ENCODE measurements around the gene RPS6KA5. TPM values are rescaled to one million over a fixed set of nuclear protein-coding genes. Genes with fewer than 3 reads are reported as not detected.

The RPS6KA5 gene
- total RNA-seq, 1 donor from 2014 or later: 0.65 TPM

DNA sequence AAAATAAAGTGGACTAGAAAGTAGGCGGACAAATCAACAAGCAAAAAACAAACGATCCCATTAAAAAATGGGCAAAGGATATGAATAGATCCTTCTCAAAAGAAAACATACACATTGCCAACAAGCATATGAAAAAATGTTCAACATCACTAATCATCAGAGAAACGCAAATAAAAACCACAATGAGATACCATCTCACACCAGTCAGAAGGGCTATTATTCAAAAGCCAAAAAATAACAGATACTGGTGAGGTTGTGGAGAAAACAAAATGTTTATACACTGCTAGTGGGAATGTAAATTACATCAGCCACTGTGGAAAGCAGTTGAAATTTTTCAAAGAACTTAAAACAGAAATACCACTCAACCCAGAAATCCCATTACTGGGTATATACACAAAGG is 70.3 kb downstream of the RPS6KA5 start:
- DNase-seq (ENCODE audit: low spot score): no peak
- H3K4me1 Mint-ChIP-seq (ENCODE audit: low read depth): no peaks in the 10 kb centered on the region

GRCh38 chr14:90987140-90987539 is 73.3 kb downstream of the RPS6KA5 start:
- TF ChIP-seq CTCF (IDR thresholded peaks at IDR 0.05): no peak
- Mint-ChIP-seq H3K4me3 (ENCODE audit: unreplicated experiment) (no peak overlapping the region), H3K36me3 (ENCODE audit: low read depth) (no peaks in the 10 kb centered on the region), H3K4me1 (ENCODE audit: low read depth) (no peaks in the 10 kb centered on the region), H3K27ac (ENCODE audit: unreplicated experiment) (no peak overlapping the region), H3K27me3 (ENCODE audit: low read depth) (no peaks in the 10 kb centered on the region), H3K9me3 (ENCODE audit: low read depth) (no peaks in the 10 kb centered on the region)
- no peak for DNase-seq (ENCODE audit: low spot score)

More for the DNA sequence above, 70.3 kb downstream of the RPS6KA5 start:
- Mint-ChIP-seq H3K27me3 (ENCODE audit: low read depth) (no peaks in the 10 kb centered on the region), H3K9me3 (ENCODE audit: low read depth) (peaks cover 6% of the 10 kb centered on the region), H3K27ac (ENCODE audit: unreplicated experiment) (no peak overlapping the region), H3K36me3 (ENCODE audit: low read depth) (no peaks in the 10 kb centered on the region), H3K4me3 (ENCODE audit: unreplicated experiment) (no peak overlapping the region)
- TF ChIP-seq CTCF (IDR thresholded peaks at IDR 0.05): no peak

DNA sequence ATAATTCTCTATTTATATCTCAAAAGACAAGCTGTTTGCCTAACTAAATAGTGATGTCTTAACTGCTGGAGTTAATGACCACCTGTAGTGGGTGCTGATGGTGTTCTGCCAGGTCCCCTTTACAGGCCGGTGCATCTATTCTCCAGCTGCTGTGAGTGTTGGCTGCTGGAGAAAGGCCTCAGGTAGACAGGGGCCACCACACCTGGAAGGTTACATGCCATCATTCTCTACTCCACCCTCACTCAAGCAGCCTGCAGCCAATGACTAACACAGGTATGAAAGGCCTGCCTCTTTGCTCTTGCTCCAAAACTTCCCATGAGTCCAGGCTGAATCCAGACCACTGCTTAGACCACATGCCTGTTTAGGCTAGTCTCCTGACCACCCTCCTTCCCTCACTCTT is 73.9 kb downstream of the RPS6KA5 start:
- DNase-seq (ENCODE audit: low spot score): no peak
- no peak overlapping the region for H3K27ac Mint-ChIP-seq (ENCODE audit: unreplicated experiment)
- no peaks in the 10 kb centered on the region for H3K4me1 Mint-ChIP-seq (ENCODE audit: low read depth)
- H3K36me3 Mint-ChIP-seq (ENCODE audit: low read depth): no peaks in the 10 kb centered on the region
- no peak overlapping the region for H3K4me3 Mint-ChIP-seq (ENCODE audit: unreplicated experiment)
- H3K27me3 Mint-ChIP-seq (ENCODE audit: low read depth): no peaks in the 10 kb centered on the region
- H3K9me3 Mint-ChIP-seq (ENCODE audit: low read depth): no peaks in the 10 kb centered on the region
- TF ChIP-seq CTCF (IDR thresholded peaks at IDR 0.05): no peak

- H3K36me3 Mint-ChIP-seq (ENCODE audit: low read depth): no peaks in the 10 kb centered on the region
- no peak for TF ChIP-seq CTCF (IDR thresholded peaks at IDR 0.05)
- H3K9me3 Mint-ChIP-seq (ENCODE audit: low read depth): no peaks in the 10 kb centered on the region
- H3K4me3 Mint-ChIP-seq (ENCODE audit: unreplicated experiment): no peak overlapping the region
- H3K27ac Mint-ChIP-seq (ENCODE audit: unreplicated experiment): no peak overlapping the region
- H3K27me3 Mint-ChIP-seq (ENCODE audit: low read depth): no peaks in the 10 kb centered on the region
- no peak for DNase-seq (ENCODE audit: low spot score)
- no peaks in the 10 kb centered on the region for H3K4me1 Mint-ChIP-seq (ENCODE audit: low read depth)
These were observed 74.7 kb downstream of the RPS6KA5 start for GRCh38 chr14:90985601-90986242.

DNA sequence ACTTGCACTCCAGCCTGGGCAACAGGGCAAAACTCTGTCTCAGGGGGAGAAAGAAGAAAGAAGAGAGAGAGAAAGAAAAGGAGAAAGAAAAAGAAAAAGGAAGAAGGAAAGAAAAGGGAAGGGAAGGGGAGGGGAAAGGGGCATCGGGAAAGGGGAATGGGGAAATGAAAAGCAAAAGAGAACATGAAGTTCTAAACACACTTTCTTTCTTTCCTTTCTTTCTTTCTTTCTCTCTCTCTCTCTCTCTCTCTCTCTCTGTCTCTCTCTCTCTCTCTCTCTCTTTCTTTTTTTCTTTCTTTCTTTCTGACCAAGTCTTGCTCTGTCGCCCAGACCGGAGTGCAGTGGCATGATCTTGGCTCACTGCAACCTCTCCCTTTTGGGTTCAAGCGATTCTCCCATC is 76.9 kb downstream of the RPS6KA5 start:
- Mint-ChIP-seq H3K36me3 (ENCODE audit: low read depth) (no peaks in the 10 kb centered on the region), H3K9me3 (ENCODE audit: low read depth) (no peaks in the 10 kb centered on the region), H3K27ac (ENCODE audit: unreplicated experiment) (no peak overlapping the region), H3K4me3 (ENCODE audit: unreplicated experiment) (no peak overlapping the region), H3K4me1 (ENCODE audit: low read depth) (no peaks in the 10 kb centered on the region), H3K27me3 (ENCODE audit: low read depth) (no peaks in the 10 kb centered on the region)
- no peak for TF ChIP-seq CTCF (IDR thresholded peaks at IDR 0.05)
- no peak for DNase-seq (ENCODE audit: low spot score)

Data from chondrocyte (in vitro differentiated cells).